GM23338 (cell line): ENCODE data around the gene FAM53B. TPM values are rescaled to one million over a fixed set of nuclear protein-coding genes. Genes with fewer than 3 reads are reported as not detected.

Experiments used
- ATAC-seq: fragments of 200-7000 bp; cut with Tn5 transposase; 3 replicates; pipeline ENCODE4 v1.9.1; 2020
- DNase-seq: peaks from one replicate; pipeline ENCODE4 v3.0.0-alpha.2; 2015; ENCODE audit warnings: low spot score
- H2AFZ ChIP-seq: fragments of 200-600 bp; sonication (generic); 2 replicates; pipeline ENCODE4 v1.8.0; 2016; ENCODE audit warnings: antibody characterized with exemption, mild to moderate bottlenecking, moderate library complexity
- H3F3A ChIP-seq: fragments of 200-600 bp; sonication (generic); replicated peaks from 2 replicates; pipeline ENCODE4 v1.8.0; 2017; ENCODE audit warnings: antibody characterized with exemption, mixed run types, low read depth
- H3K27ac ChIP-seq: fragments of 200-600 bp; sonication (generic); 2 replicates; pipeline ENCODE4 v1.6.1; 2016; ENCODE audit warnings: low read depth
- H3K27me3 ChIP-seq: fragments of 200-600 bp; sonication (generic); 2 replicates; pipeline ENCODE4 v1.8.0; 2016; ENCODE audit warnings: mild to moderate bottlenecking, mixed run types, moderate library complexity; ENCODE audit not compliant: insufficient read depth
- H3K36me3 ChIP-seq: fragments of 200-600 bp; sonication (generic); 2 replicates; pipeline ENCODE4 v1.8.0; 2016; ENCODE audit warnings: mild to moderate bottlenecking; ENCODE audit not compliant: insufficient read depth
- H3K4me1 ChIP-seq: fragments of 200-600 bp; sonication (generic); 2 replicates; pipeline ENCODE4 v1.8.0; 2016; ENCODE audit warnings: mild to moderate bottlenecking, moderate library complexity; ENCODE audit not compliant: insufficient read depth
- H3K4me2 ChIP-seq: fragments of 200-600 bp; sonication (generic); 2 replicates; pipeline ENCODE4 v1.7.1; 2017; ENCODE audit warnings: mixed run types
- H3K4me3 ChIP-seq: fragments of 200-600 bp; sonication (generic); 2 replicates; pipeline ENCODE4 v1.6.1; 2016; ENCODE audit warnings: mixed run types
- H3K79me2 ChIP-seq: fragments of 200-600 bp; sonication (generic); replicated peaks from 2 replicates; pipeline ENCODE4 v1.8.0; 2017; ENCODE audit warnings: mild to moderate bottlenecking; ENCODE audit not compliant: insufficient read depth
- H3K9me2 ChIP-seq: fragments of 200-600 bp; sonication (generic); 2 replicates; pipeline ENCODE4 v1.8.0; 2017; ENCODE audit not compliant: insufficient read depth
- H4K20me1 ChIP-seq: fragments of 200-600 bp; sonication (generic); replicated peaks from 2 replicates; pipeline ENCODE4 v1.8.0; 2017; ENCODE audit warnings: mild to moderate bottlenecking; ENCODE audit not compliant: insufficient read depth
- H3K27ac Mint-ChIP-seq: 2 replicates; pipeline ENCODE4 v1.8.0; 2020; ENCODE audit warnings: inconsistent platforms, mild to moderate bottlenecking, moderate library complexity, mixed read lengths
- H3K27me3 Mint-ChIP-seq: 3 replicates; pipeline ENCODE4 v1.8.0; 2022; ENCODE audit warnings: low read depth, mild to moderate bottlenecking, moderate library complexity, mixed read lengths, inconsistent platforms; ENCODE audit not compliant: insufficient read depth, poor library complexity
- H3K36me3 Mint-ChIP-seq: 3 replicates; pipeline ENCODE4 v1.8.0; 2021; ENCODE audit warnings: low read depth, mild to moderate bottlenecking, inconsistent platforms, moderate library complexity, mixed read lengths
- H3K4me1 Mint-ChIP-seq: 3 replicates; pipeline ENCODE4 v1.8.0; 2020; ENCODE audit warnings: mild to moderate bottlenecking, inconsistent platforms, mixed read lengths
- H3K4me3 Mint-ChIP-seq: 3 replicates; pipeline ENCODE4 v1.8.0; 2021; ENCODE audit warnings: moderate library complexity, mild to moderate bottlenecking, inconsistent platforms, mixed read lengths
- H3K9me3 Mint-ChIP-seq: 3 replicates; pipeline ENCODE4 v1.8.0; 2020; ENCODE audit warnings: moderate library complexity, mild to moderate bottlenecking, inconsistent platforms, mixed read lengths
- CREB1 ChIP-seq: fragments of 250-450 bp; sonication (Bioruptor Pico); IDR thresholded peaks from 2 replicates; pipeline ENCODE4 v1.5.0; 2020; ENCODE audit warnings: low read depth, mild to moderate bottlenecking, moderate library complexity
- EZH2 ChIP-seq: fragments of 200-600 bp; sonication (generic); IDR thresholded peaks from one replicate; pipeline ENCODE4 v1.8.0; 2017; ENCODE audit warnings: antibody characterized with exemption, mild to moderate bottlenecking, low read depth; ENCODE audit not compliant: unreplicated experiment
- EZH2phosphoT487 ChIP-seq: fragments of 200-600 bp; sonication (generic); IDR thresholded peaks from one replicate; pipeline ENCODE4 v1.8.1; 2018; ENCODE audit warnings: antibody characterized with exemption; ENCODE audit not compliant: unreplicated experiment
- JUNB ChIP-seq: IDR thresholded peaks from one replicate; pipeline ENCODE4 v1.6.1; 2016; ENCODE audit warnings: antibody characterized with exemption; ENCODE audit not compliant: unreplicated experiment
- NANOG ChIP-seq: IDR thresholded peaks from 2 replicates; pipeline ENCODE4 v1.6.1; 2016; ENCODE audit warnings: antibody characterized with exemption, borderline replicate concordance
- STAT1 ChIP-seq: IDR thresholded peaks from one replicate; pipeline ENCODE4 v1.6.1; 2016; ENCODE audit warnings: antibody characterized with exemption; ENCODE audit not compliant: unreplicated experiment
- ZNF114 ChIP-seq: fragments of 250-450 bp; sonication (Bioruptor Pico); IDR thresholded peaks from 2 replicates; pipeline ENCODE4 v1.5.0; 2020; ENCODE audit warnings: mild to moderate bottlenecking, moderate library complexity
- polyA plus RNA-seq: library from polyadenylated mRNA; unstranded; fragments of >200 nt; fragmentation: Nextera tagmentation; extraction: Ambion mirVana; gene quantifications from 2 replicates; pipeline ENCODE4 v1.2.1, GENCODE V29; 2016
- total RNA-seq: library from RNA; depleted of rRNA; stranded (reverse); fragments of >200 nt; shearing (Covaris generic); gene quantifications from 2 replicates; pipeline ENCODE4 v1.2.3, GENCODE V29; 2014
- TF ChIP-seq, protein P1 (sequence below): IDR thresholded peaks from 2 replicates; pipeline ENCODE4 v1.6.1; 2016; ENCODE audit warnings: antibody characterized with exemption
- TF ChIP-seq, protein P2 (sequence below): IDR thresholded peaks from one replicate; pipeline ENCODE4 v1.6.1; 2018; ENCODE audit warnings: antibody characterized with exemption; ENCODE audit not compliant: unreplicated experiment

FAM53B gene
- total and polyA plus RNA-seq, 2 experiments from 2014 or later: 3.0 to 20.3 TPM

DNA sequence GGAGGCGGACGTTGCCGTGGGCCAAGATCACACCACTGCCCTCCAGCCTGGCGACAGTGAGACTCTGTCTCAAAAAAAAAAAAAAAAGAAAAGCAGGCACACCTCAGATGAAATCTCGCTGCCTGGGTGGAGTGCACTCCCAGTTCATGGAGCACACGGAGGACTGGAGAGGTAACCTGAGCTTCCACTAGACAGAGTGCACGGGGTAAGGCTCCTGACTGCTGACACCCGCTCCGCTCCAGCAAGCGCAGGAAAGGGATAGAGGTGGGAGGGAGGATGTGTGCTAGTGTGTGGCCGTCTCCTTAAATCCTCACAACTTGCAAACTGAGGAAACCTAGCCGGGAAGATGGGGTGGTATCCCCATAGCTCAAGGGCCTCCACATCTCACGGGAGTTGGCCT lies 50.8 kb downstream of the FAM53B start:
- H3K27me3 Mint-ChIP-seq: peaks cover 3% of the 10 kb centered on the region
- peaks cover 4% of the 10 kb centered on the region for H3K36me3 Mint-ChIP-seq
- no peaks in the 10 kb centered on the region for H3K36me3 ChIP-seq
- no peaks in the 10 kb centered on the region for H3K9me3 Mint-ChIP-seq
- no peak overlapping the region for H3K4me2 ChIP-seq
- H3K4me1 ChIP-seq: no peaks in the 10 kb centered on the region
- H3K4me3 Mint-ChIP-seq: no peak overlapping the region
- H4K20me1 ChIP-seq: no peaks in the 10 kb centered on the region; the same call in none of the 2 replicates
- DNase-seq (no peak), ATAC-seq (no peak)
- no peak overlapping the region for H3K27ac Mint-ChIP-seq
- H3K9me2 ChIP-seq: no peaks in the 10 kb centered on the region
- TF ChIP-seq CREB1 (CRISPR knock-in tag) (no peak), EZH2 (no peak), ZNF114 (no peak), NANOG (no peak), JUNB (no peak), EZH2phosphoT487 (no peak), STAT1 (no peak)
- TF ChIP-seq, protein P1, sequence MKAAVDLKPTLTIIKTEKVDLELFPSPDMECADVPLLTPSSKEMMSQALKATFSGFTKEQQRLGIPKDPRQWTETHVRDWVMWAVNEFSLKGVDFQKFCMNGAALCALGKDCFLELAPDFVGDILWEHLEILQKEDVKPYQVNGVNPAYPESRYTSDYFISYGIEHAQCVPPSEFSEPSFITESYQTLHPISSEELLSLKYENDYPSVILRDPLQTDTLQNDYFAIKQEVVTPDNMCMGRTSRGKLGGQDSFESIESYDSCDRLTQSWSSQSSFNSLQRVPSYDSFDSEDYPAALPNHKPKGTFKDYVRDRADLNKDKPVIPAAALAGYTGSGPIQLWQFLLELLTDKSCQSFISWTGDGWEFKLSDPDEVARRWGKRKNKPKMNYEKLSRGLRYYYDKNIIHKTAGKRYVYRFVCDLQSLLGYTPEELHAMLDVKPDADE: no peak
- TF ChIP-seq, protein P2, sequence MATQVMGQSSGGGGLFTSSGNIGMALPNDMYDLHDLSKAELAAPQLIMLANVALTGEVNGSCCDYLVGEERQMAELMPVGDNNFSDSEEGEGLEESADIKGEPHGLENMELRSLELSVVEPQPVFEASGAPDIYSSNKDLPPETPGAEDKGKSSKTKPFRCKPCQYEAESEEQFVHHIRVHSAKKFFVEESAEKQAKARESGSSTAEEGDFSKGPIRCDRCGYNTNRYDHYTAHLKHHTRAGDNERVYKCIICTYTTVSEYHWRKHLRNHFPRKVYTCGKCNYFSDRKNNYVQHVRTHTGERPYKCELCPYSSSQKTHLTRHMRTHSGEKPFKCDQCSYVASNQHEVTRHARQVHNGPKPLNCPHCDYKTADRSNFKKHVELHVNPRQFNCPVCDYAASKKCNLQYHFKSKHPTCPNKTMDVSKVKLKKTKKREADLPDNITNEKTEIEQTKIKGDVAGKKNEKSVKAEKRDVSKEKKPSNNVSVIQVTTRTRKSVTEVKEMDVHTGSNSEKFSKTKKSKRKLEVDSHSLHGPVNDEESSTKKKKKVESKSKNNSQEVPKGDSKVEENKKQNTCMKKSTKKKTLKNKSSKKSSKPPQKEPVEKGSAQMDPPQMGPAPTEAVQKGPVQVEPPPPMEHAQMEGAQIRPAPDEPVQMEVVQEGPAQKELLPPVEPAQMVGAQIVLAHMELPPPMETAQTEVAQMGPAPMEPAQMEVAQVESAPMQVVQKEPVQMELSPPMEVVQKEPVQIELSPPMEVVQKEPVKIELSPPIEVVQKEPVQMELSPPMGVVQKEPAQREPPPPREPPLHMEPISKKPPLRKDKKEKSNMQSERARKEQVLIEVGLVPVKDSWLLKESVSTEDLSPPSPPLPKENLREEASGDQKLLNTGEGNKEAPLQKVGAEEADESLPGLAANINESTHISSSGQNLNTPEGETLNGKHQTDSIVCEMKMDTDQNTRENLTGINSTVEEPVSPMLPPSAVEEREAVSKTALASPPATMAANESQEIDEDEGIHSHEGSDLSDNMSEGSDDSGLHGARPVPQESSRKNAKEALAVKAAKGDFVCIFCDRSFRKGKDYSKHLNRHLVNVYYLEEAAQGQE: no peak
- no peaks in the 10 kb centered on the region for H3F3A ChIP-seq
- no peaks in the 10 kb centered on the region for H3K27me3 ChIP-seq
- H3K27ac ChIP-seq: no peak overlapping the region
- H3K4me3 ChIP-seq: no peak overlapping the region
- no peaks in the 10 kb centered on the region for H3K79me2 ChIP-seq
- peaks cover 27% of the 10 kb centered on the region for H3K4me1 Mint-ChIP-seq
- no peak overlapping the region for H2AFZ ChIP-seq

DNA sequence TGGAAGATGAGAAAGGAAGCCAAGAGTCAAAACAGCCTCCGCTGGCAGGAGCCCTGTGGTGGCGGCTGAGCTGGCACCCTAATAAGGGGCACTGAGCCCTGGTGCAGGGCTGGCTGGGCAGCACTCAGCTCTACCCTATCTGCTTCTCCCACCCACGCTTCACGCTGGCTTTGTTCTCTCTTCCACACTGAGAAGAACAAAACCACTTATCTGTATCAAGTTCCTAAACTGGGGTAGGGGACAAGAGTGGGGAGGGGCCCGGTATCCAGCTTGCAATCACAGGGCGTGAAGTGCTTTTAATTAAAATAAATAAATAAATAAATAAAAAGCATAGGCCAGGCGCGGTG lies 52.1 kb downstream of the FAM53B start:
- ATAC-seq (no peak), DNase-seq (no peak)
- no peak overlapping the region for H3K27ac Mint-ChIP-seq
- peaks cover 4% of the 10 kb centered on the region for H3K36me3 Mint-ChIP-seq
- Histone ChIP-seq H3K4me1 (no peaks in the 10 kb centered on the region), H3K27me3 (no peaks in the 10 kb centered on the region), H4K20me1 (no peaks in the 10 kb centered on the region; the same call in none of the 2 replicates), H3K4me3 (no peak overlapping the region), H3K9me2 (no peaks in the 10 kb centered on the region), H3K4me2 (no peak overlapping the region), H2AFZ (no peak overlapping the region), H3F3A (no peaks in the 10 kb centered on the region), H3K36me3 (no peaks in the 10 kb centered on the region), H3K79me2 (no peaks in the 10 kb centered on the region), H3K27ac (no peak overlapping the region)
- no peaks in the 10 kb centered on the region for H3K9me3 Mint-ChIP-seq
- no peak overlapping the region for H3K4me3 Mint-ChIP-seq
- peaks cover 3% of the 10 kb centered on the region for H3K27me3 Mint-ChIP-seq
- peaks cover 33% of the 10 kb centered on the region for H3K4me1 Mint-ChIP-seq
- no peak for TF ChIP-seq EZH2phosphoT487
- TF ChIP-seq, protein P2: no peak
